Esophagus squamous epithelium (tissue), 5 donors: ENCODE data around the gene SMYD3. TPM values are rescaled to one million over a fixed set of nuclear protein-coding genes. Genes with fewer than 3 reads are reported as not detected.

ENCODE experiments used
- DNase-seq: peaks from one replicate; lab custom pipeline; 2025; lab: John Stamatoyannopoulos, UW
- H3K27ac ChIP-seq, 4 donors: fragments of 200-600 bp; sonication (generic); one replicate each; pipeline ENCODE4 v1.5.1; 2016 to 2019; ENCODE audit warnings: mild to moderate bottlenecking in 1 of 4
- H3K27me3 ChIP-seq, 4 donors: fragments of 200-600 bp; sonication (generic); 1 replicate in 3 of 4; 2 replicates in 1 of 4; pipeline versions ENCODE4 v1.5.1 to v1.6.0; 2017 to 2021; ENCODE audit warnings: antibody characterized with exemption in 1 of 4
- H3K36me3 ChIP-seq, 3 donors: fragments of 200-600 bp; sonication (generic); one replicate each; pipeline ENCODE4 v1.5.1; 2016 to 2019
- H3K4me1 ChIP-seq, 3 donors: fragments of 200-600 bp; sonication (generic); one replicate each; pipeline ENCODE4 v1.5.1; 2017 to 2019
- H3K4me3 ChIP-seq, 4 donors: fragments of 200-600 bp; sonication (generic); 1 replicate in 3 of 4; 2 replicates in 1 of 4; pipeline ENCODE4 v1.5.1; 2016 to 2019; ENCODE audit warnings: mild to moderate bottlenecking in 2 of 4, moderate library complexity in 1 of 4
- H3K9me3 ChIP-seq, 3 donors: fragments of 200-600 bp; sonication (generic); one replicate each; pipeline ENCODE4 v1.5.1; 2016 to 2019
- POLR2A ChIP-seq, 4 donors: fragments of 450-650 bp; IDR thresholded peaks; one replicate each; pipeline ENCODE4 v1.6.1; 2017; ENCODE audit warnings: antibody characterized with exemption in 4 of 4, mild to moderate bottlenecking in 4 of 4, moderate library complexity in 3 of 4
- WGBS, 2 donors: methylation state at CpG; one replicate each; pipeline ENCODE4 v1.1.5; 2018; 5-methylcytosine and 5-hydroxymethylcytosine counted together
- intact Hi-C: fragments of 100-400 bp; cut with DNase I; formaldehyde crosslinking; loops from one replicate; pipeline ENCODE4 v1.15.0; 2022
- total RNA-seq, 4 donors: library from RNA; depleted of rRNA; stranded (reverse); fragments of >200 nt; gene quantifications; one replicate each; pipeline ENCODE4 v1.1.0, GENCODE V29; 2016
- TF ChIP-seq, protein P1 (sequence below), 6 experiments: fragments of 450-650 bp in 4 of 6; fragments of 200-600 bp in 2 of 6; sonication (generic) in 2 of 6; IDR thresholded peaks; one replicate each; pipeline ENCODE4 v1.5.1; 2016 to 2019; ENCODE audit warnings: antibody characterized with exemption in 6 of 6, mild to moderate bottlenecking in 4 of 6, moderate library complexity in 4 of 6
- donor health status: DM: yes; HTN: yes; CAD: no.

The SMYD3 gene
- total RNA-seq, 4 donors from 2014 or later, result 8.4 to 15.8 (median 11.5) TPM

DNA sequence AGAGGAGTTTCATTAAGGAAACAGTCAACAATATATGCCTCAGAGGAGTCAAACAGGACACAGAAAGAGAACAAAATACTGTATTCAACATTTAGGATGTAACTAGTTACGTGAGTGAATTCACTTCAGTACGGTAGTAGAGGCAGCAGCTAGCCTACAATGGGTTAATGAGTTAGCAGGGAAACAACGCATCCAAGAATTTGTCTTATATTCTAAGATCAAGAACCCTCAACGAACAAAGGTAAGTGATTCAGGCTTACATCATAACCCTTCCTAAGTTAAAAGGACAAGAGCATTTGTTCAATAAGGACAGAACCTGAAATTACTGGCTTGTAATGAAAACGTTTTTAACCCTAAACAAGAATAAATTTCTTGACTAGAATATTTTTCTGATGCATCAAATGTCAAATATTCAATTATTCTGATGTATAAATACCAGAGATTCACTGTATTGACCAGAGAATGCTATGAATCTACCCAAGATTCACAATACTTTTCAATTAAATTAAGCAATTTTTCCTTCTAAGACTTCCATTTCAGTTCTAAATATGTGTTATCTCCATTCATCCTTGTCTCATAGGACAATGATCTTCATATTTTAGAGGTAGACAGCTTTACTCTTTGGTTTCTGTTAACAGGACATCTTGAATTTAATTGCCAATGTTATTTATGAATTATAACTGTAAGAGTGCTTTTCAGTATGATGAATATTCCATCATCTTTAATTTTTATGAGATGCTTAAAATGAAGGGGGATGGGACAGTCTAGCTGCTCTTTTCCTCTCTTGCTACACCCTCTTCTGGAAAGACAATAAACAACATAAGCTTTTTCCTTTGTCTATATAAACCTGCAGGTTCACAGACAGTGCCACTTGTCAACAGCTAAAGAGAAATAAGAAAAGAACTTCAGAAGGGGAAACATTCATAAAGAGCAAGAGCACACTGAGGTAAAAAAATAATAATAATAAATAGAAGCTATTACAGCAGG is 209.5 kb downstream of the SMYD3 start:
- no peak for DNase-seq
- Histone ChIP-seq H3K36me3 (no peaks in the 10 kb centered on the region), H3K9me3 (no peaks in the 10 kb centered on the region), H3K4me3 (no peak overlapping the region), H3K4me1 (peaks cover 0 to 18% (median 0%) of the 10 kb centered on the region in 3 donors), H3K27ac (no peak overlapping the region), H3K27me3 (no peaks in the 10 kb centered on the region)
- no peak for TF ChIP-seq POLR2A (IDR thresholded peaks at IDR 0.05)
- TF ChIP-seq, protein P1, sequence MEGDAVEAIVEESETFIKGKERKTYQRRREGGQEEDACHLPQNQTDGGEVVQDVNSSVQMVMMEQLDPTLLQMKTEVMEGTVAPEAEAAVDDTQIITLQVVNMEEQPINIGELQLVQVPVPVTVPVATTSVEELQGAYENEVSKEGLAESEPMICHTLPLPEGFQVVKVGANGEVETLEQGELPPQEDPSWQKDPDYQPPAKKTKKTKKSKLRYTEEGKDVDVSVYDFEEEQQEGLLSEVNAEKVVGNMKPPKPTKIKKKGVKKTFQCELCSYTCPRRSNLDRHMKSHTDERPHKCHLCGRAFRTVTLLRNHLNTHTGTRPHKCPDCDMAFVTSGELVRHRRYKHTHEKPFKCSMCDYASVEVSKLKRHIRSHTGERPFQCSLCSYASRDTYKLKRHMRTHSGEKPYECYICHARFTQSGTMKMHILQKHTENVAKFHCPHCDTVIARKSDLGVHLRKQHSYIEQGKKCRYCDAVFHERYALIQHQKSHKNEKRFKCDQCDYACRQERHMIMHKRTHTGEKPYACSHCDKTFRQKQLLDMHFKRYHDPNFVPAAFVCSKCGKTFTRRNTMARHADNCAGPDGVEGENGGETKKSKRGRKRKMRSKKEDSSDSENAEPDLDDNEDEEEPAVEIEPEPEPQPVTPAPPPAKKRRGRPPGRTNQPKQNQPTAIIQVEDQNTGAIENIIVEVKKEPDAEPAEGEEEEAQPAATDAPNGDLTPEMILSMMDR (IDR thresholded peaks at IDR 0.05), result no peak
- 44 to 65% methylated on average over 5 of the region's 5 CpGs for WGBS, 2 donors
- intact Hi-C loops, result no loop called here

DNA sequence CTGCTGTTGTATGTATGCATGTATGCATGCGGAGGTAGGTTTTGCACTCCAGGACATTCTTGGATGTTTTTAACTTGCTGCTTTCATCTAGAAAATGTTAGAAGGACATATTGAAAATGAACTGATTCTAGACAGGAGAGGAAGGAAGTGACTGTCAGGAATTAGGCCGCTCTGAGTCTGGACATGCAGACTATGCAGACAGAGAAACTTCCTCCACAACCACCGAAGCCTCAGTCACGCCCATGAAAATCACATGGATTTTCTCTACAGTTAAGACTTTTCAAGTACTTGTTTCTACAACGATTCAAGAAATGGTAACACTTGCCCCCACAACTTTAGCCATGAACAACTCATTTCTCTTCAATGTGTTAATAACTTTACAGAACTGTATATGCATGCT is 211.1 kb downstream of the SMYD3 start:
- Histone ChIP-seq H3K36me3 (no peaks in the 10 kb centered on the region), H3K27me3 (no peaks in the 10 kb centered on the region), H3K27ac (no peak overlapping the region), H3K9me3 (no peaks in the 10 kb centered on the region), H3K4me1 (peaks cover 0 to 6% (median 0%) of the 10 kb centered on the region in 3 donors), H3K4me3 (no peak overlapping the region)
- 42 to 58% methylated on average over 5 of the region's 5 CpGs for WGBS, 2 donors
- intact Hi-C loops, result no loop called here
- TF ChIP-seq, protein P1 (IDR thresholded peaks at IDR 0.05), result no peak
- TF ChIP-seq POLR2A (IDR thresholded peaks at IDR 0.05), result no peak
- DNase-seq, result no peak

DNA sequence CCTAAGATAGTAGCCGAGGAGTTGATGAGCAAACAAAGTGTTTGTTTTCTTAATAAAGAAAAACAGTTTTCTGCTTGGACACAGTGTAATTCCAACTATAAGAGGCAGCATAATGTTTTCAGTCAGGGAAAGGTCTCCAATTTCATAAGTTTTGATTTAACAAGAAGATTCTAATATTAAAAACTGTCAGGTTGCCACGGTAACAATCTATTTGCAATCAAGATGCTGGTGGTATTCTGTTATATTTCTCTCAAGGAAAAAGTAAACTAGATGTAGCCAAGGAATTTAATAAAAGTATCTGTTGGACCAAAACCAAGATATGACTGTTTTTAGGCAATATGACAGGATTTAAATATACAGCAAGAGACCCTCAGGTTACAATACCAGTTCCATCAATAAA is 211.7 kb downstream of the SMYD3 start:
- Histone ChIP-seq H3K27ac (no peak overlapping the region), H3K9me3 (no peaks in the 10 kb centered on the region), H3K36me3 (no peaks in the 10 kb centered on the region), H3K4me3 (no peak overlapping the region), H3K27me3 (no peaks in the 10 kb centered on the region), H3K4me1 (peaks cover 0 to 6% (median 0%) of the 10 kb centered on the region in 3 donors)
- TF ChIP-seq POLR2A (IDR thresholded peaks at IDR 0.05), result no peak
- TF ChIP-seq, protein P1 (IDR thresholded peaks at IDR 0.05), result no peak
- no peak for DNase-seq
- 92 to 95% methylated on average over 2 of the region's 2 CpGs for WGBS, 2 donors
- intact Hi-C loops, result no loop called here

DNA sequence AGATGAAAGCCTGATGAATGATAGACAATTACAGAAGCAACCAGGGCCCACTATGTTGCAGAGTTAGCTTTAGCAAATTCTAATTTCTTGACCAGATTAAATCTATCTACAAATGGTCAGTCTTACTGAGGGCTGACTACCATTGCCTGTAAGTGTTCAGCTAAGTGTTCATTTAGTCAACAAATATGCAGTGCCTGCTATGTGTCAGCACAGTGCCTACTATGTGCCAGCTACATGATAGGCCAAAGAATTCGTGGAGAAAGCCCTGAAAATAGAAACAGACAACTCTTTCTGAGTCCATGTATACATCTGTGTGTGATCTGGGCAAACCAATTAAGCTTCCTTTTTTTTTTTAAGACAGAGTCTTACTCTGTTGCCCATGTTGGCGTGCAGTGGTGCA is 212.8 kb downstream of the SMYD3 start:
- Histone ChIP-seq H3K36me3 (no peaks in the 10 kb centered on the region), H3K9me3 (no peaks in the 10 kb centered on the region), H3K27ac (no peak overlapping the region), H3K27me3 (no peaks in the 10 kb centered on the region), H3K4me3 (no peak overlapping the region), H3K4me1 (peaks cover 0 to 6% (median 0%) of the 10 kb centered on the region in 3 donors)
- TF ChIP-seq, protein P1 (IDR thresholded peaks at IDR 0.05), result no peak
- intact Hi-C loops, result no loop called here
- WGBS, 2 donors, result 79 to 90% methylated on average over 2 of the region's 2 CpGs
- no peak for DNase-seq
